Caco-2 (cell line): ENCODE data around the gene EHD4. TPM values are rescaled to one million over a fixed set of nuclear protein-coding genes. Genes with fewer than 3 reads are reported as not detected.

ENCODE experiments used
- BruUV-seq: library from RNA; stranded (reverse); fragments of 400-500 nt; replicated peaks from 2 replicates; lab custom pipeline; 2021; lab: Mats Ljungman, UMichigan
- CTCF ChIA-PET: fragments of 300-600 bp; sonication (Branson Sonifier 250); formaldehyde crosslinking; loops from one replicate; lab custom pipeline; 2022; ENCODE audit warnings: antibody characterized with exemption; lab: Charles Lee
- POLR2A ChIA-PET: fragments of 300-600 bp; sonication (Branson Sonifier 250); formaldehyde crosslinking; loops from one replicate; lab custom pipeline; 2022; ENCODE audit warnings: antibody characterized with exemption; lab: Charles Lee
- DNase-seq, 2 experiments: peaks; one replicate each; pipeline versions ENCODE4 v3.0.0 to v3.0.0-alpha.2; 2020 to 2022
- H3K27me3 ChIP-seq: replicated peaks from 2 replicates; pipeline ENCODE4 v1.6.0; 2011; ENCODE audit warnings: low read length; ENCODE audit not compliant: control insufficient read depth, insufficient read depth
- H3K36me3 ChIP-seq: 2 replicates; pipeline ENCODE4 v1.5.1; 2011; ENCODE audit warnings: low read length; ENCODE audit not compliant: control insufficient read depth, insufficient read depth
- H3K4me1 ChIP-seq: fragments of 250-450 bp; sonication (Bioruptor Pico); 2 replicates; pipeline ENCODE4 v1.5.1; 2020; ENCODE audit warnings: mild to moderate bottlenecking
- H3K4me3 ChIP-seq: 2 replicates; pipeline ENCODE4 v1.5.1; 2011; ENCODE audit warnings: low read depth, mild to moderate bottlenecking, control low read depth, low read length
- H3K9me3 ChIP-seq: fragments of 250-450 bp; sonication (Bioruptor Pico); 2 replicates; pipeline ENCODE4 v1.5.1; 2020; ENCODE audit warnings: mild to moderate bottlenecking, moderate library complexity
- H3K27ac Mint-ChIP-seq: one replicate; pipeline ENCODE4 v1.8.0; 2022; ENCODE audit warnings: mixed read lengths; ENCODE audit not compliant: unreplicated experiment
- H3K27me3 Mint-ChIP-seq: one replicate; pipeline ENCODE4 v1.8.0; 2022; ENCODE audit warnings: mixed read lengths; ENCODE audit not compliant: insufficient read depth, unreplicated experiment
- H3K36me3 Mint-ChIP-seq: one replicate; pipeline ENCODE4 v1.8.0; 2022; ENCODE audit warnings: mild to moderate bottlenecking, mixed read lengths; ENCODE audit not compliant: insufficient read depth, unreplicated experiment
- H3K4me1 Mint-ChIP-seq: one replicate; pipeline ENCODE4 v1.8.0; 2022; ENCODE audit warnings: low read depth, mixed read lengths; ENCODE audit not compliant: unreplicated experiment
- H3K4me3 Mint-ChIP-seq: one replicate; pipeline ENCODE4 v1.8.0; 2022; ENCODE audit warnings: mild to moderate bottlenecking, moderate library complexity, mixed read lengths; ENCODE audit not compliant: unreplicated experiment
- H3K9me3 Mint-ChIP-seq: one replicate; pipeline ENCODE4 v1.8.0; 2022; ENCODE audit warnings: mixed read lengths; ENCODE audit not compliant: unreplicated experiment
- intact Hi-C: fragments of 100-400 bp; cut with micrococcal nuclease; formaldehyde crosslinking; loops from one replicate; pipeline ENCODE4 v1.10.0; 2022; ENCODE audit not compliant: unreplicated experiment
- total RNA-seq: library from RNA; stranded (reverse); gene quantifications from 2 replicates; pipeline ENCODE4 v1.2.3, GENCODE V29; 2022
- TF ChIP-seq, protein P1 (sequence below), 2 experiments: fragments of 200-600 bp in 1 of 2; IDR thresholded peaks; 1 replicate in 1 of 2; 2 replicates in 1 of 2; pipeline versions ENCODE4 v1.5.1 to v1.8.0; 2011 to 2022; ENCODE audit warnings: antibody characterized with exemption in 1 of 2, control low read depth in 1 of 2, inconsistent platforms in 1 of 2, low read depth in 1 of 2, low read length in 1 of 2, mild to moderate bottlenecking in 1 of 2, moderate library complexity in 1 of 2; ENCODE audit not compliant: insufficient read depth in 1 of 2, severe bottlenecking in 1 of 2, unreplicated experiment in 1 of 2

Gene EHD4
- total RNA-seq, 1 experiment from 2014 or later, result 31.6 TPM

DNA sequence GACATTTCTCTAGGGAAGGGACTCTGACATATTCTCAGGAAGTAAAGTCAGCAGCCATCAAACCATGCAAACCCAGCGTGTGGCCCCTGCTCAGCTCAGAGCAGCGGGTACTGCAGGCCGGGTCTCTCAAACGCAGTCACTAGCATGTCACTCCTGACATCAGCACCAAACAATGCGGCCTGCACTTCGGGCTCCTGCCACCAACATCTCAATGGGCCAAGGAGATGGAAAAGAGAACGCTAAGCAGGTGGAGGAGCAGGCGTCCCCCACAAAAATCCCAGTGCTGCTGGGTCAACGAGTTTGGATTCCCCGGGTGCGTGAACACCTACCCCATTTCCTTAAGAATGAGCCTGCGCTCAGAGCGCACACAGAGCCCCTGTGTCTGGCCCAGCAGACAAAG is 68.6 kb downstream of the EHD4 start:
- intact Hi-C loops, result loop anchor here (1.0 to 5.0 kb wide), 3 partner anchors 37 to 129 kb away; partner anchors contain the start of genes JMJD7 and MAPKBP1
- no peak overlapping the region for H3K4me3 ChIP-seq
- TF ChIP-seq, protein P1, sequence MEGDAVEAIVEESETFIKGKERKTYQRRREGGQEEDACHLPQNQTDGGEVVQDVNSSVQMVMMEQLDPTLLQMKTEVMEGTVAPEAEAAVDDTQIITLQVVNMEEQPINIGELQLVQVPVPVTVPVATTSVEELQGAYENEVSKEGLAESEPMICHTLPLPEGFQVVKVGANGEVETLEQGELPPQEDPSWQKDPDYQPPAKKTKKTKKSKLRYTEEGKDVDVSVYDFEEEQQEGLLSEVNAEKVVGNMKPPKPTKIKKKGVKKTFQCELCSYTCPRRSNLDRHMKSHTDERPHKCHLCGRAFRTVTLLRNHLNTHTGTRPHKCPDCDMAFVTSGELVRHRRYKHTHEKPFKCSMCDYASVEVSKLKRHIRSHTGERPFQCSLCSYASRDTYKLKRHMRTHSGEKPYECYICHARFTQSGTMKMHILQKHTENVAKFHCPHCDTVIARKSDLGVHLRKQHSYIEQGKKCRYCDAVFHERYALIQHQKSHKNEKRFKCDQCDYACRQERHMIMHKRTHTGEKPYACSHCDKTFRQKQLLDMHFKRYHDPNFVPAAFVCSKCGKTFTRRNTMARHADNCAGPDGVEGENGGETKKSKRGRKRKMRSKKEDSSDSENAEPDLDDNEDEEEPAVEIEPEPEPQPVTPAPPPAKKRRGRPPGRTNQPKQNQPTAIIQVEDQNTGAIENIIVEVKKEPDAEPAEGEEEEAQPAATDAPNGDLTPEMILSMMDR (IDR thresholded peaks at IDR 0.05; ENCODE audit: insufficient read depth in 1 of 2, low read depth in 1 of 2, low read length in 1 of 2, severe bottlenecking in 1 of 2, unreplicated experiment in 1 of 2), result no peak
- ChIA-PET CTCF (interaction anchor here (1.6 to 1.9 kb wide), 4 partner anchors 25 to 34 kb away, joined by 5 to 9 read pairs (median 6); no protein-coding TSS in a partner anchor), POLR2A (interaction anchor here (1.3 kb wide), 1 partner anchor 69 kb away, joined by 3 read pairs; the partner anchor contains the start of gene EHD4)
- peaks cover 5% of the 10 kb centered on the region for H3K36me3 ChIP-seq
- H3K27ac Mint-ChIP-seq, result no peak overlapping the region
- no peak overlapping the region for H3K4me3 Mint-ChIP-seq
- H3K4me1 Mint-ChIP-seq, result no peaks in the 10 kb centered on the region
- no peaks in the 10 kb centered on the region for H3K27me3 Mint-ChIP-seq
- no peak for DNase-seq
- no peaks in the 10 kb centered on the region for H3K4me1 ChIP-seq
- H3K36me3 Mint-ChIP-seq, result peaks cover 73% of the 10 kb centered on the region
- H3K9me3 ChIP-seq, result no peaks in the 10 kb centered on the region
- no peaks in the 10 kb centered on the region for H3K27me3 ChIP-seq
- H3K9me3 Mint-ChIP-seq, result no peaks in the 10 kb centered on the region
- BruUV-seq, result no TSS peak

DNA sequence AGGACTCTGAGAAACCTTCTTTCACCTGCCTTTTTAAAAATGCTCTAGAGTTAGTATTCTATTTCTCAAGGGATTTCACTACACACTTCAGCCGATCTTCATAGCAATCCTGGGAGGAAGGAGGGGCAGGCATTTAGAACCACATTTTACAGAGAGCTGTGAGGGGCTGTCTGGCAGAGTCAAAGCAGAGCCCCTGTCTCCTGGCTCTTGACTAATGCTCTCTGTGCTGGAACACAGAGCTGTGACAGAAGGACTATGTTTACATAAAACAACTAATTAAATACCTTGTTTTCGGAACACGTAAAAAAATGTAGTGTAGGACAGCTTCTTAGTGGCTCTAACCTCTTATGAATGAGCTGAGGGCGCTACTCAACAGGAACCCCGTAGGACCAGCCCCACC is 70.9 kb downstream of the EHD4 start:
- ChIA-PET CTCF (interaction anchor here (0.6 kb wide), 1 partner anchor 56 kb away, joined by 4 read pairs; no protein-coding TSS in a partner anchor), POLR2A (no interaction called here)
- intact Hi-C loops, result loop anchor here (5.0 kb wide), 1 partner anchor 74 kb away; the partner anchor contains the start of gene JMJD7
- Mint-ChIP-seq H3K4me3 (no peak overlapping the region), H3K9me3 (no peaks in the 10 kb centered on the region), H3K27ac (no peak overlapping the region), H3K27me3 (no peaks in the 10 kb centered on the region), H3K4me1 (no peaks in the 10 kb centered on the region), H3K36me3 (peaks cover 78% of the 10 kb centered on the region)
- Histone ChIP-seq H3K9me3 (no peaks in the 10 kb centered on the region), H3K27me3 (no peaks in the 10 kb centered on the region), H3K4me1 (no peaks in the 10 kb centered on the region), H3K36me3 (peaks cover under 1% of the 10 kb centered on the region), H3K4me3 (no peak overlapping the region)
- TF ChIP-seq, protein P1 (IDR thresholded peaks at IDR 0.05; ENCODE audit: insufficient read depth in 1 of 2, low read depth in 1 of 2, low read length in 1 of 2, severe bottlenecking in 1 of 2, unreplicated experiment in 1 of 2), result no peak
- BruUV-seq, result no TSS peak
- DNase-seq, result no peak

DNA sequence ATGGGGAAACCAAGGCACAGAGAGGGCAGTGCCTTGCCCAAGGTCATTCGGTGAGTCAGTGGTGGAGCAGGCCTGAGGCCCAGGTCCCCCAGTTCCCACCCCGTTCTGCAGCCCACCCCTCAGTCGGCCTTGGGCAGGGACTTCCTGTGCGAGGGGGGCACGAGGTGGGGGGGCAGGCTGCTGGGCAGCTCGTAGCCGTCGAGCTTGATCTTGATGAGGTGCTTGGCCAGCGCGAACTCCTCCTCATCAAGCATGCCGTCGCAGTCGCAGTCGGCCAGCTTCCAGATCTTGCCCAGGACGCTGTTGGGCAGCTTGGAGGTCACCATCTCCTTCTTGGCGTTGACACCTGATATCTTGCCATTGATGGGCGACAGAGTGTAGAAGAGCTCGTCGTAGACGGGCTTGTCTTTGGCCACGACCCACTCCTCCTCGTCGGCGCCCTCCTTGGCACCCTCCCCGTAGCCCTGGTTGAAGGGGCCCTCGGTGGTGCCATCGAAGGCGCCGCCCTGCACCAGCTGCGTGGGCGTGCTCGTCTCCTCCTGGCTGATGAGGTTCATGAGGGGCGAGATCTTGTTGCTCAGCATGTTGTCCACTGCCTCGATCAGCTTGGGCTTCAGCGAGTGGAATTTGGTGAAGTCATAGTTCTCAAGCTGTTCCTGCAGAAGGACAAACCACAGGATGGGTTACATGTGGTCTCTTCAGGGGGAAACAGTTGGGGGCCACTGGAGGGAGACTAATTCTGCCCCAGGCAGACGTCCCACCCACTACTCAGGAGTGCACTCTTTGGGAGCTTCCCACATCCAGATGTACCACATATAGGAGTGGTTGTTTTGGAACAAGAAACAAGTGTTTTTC is 71.6 kb downstream of the EHD4 start:
- no TSS peak for BruUV-seq
- H3K27me3 Mint-ChIP-seq, result no peaks in the 10 kb centered on the region
- Histone ChIP-seq H3K4me3 (no peak overlapping the region), H3K9me3 (no peaks in the 10 kb centered on the region), H3K36me3 (no peaks in the 10 kb centered on the region; the same call in 1 of the 2 replicates), H3K27me3 (no peaks in the 10 kb centered on the region), H3K4me1 (no peaks in the 10 kb centered on the region)
- H3K4me1 Mint-ChIP-seq, result no peaks in the 10 kb centered on the region
- TF ChIP-seq, protein P1 (IDR thresholded peaks at IDR 0.05; ENCODE audit: insufficient read depth in 1 of 2, low read depth in 1 of 2, low read length in 1 of 2, severe bottlenecking in 1 of 2, unreplicated experiment in 1 of 2), result no peak
- H3K9me3 Mint-ChIP-seq, result no peaks in the 10 kb centered on the region
- no peak for DNase-seq
- H3K27ac Mint-ChIP-seq, result no peak overlapping the region
- ChIA-PET CTCF (interaction anchor here (0.6 kb wide), 1 partner anchor 56 kb away, joined by 4 read pairs; no protein-coding TSS in a partner anchor), POLR2A (no interaction called here)
- intact Hi-C loops, result loop anchor here (5.0 kb wide), 1 partner anchor 73 kb away; the partner anchor contains the start of gene JMJD7
- H3K4me3 Mint-ChIP-seq, result no peak overlapping the region
- H3K36me3 Mint-ChIP-seq, result peaks cover 82% of the 10 kb centered on the region
